Prostate gland (tissue), 2 donors: ENCODE measurements around the gene ASXL2. TPM values are rescaled to one million over a fixed set of nuclear protein-coding genes. Genes with fewer than 3 reads are reported as not detected.

Source experiments
- DNase-seq: peaks from one replicate; pipeline ENCODE4 v3.0.0-alpha.2; 2019; ENCODE audit warnings: low spot score
- H3K27ac ChIP-seq, 2 donors: fragments of 200-600 bp; sonication (generic); 2 replicates each; pipeline ENCODE4 v1.5.1; 2017 to 2019
- H3K27me3 ChIP-seq: fragments of 200-600 bp; sonication (generic); replicated peaks from 2 replicates; pipeline ENCODE4 v1.5.1; 2019; ENCODE audit not compliant: insufficient read depth
- H3K36me3 ChIP-seq, 2 donors: fragments of 200-600 bp; sonication (generic); 1 replicate in 1 of 2; 2 replicates in 1 of 2; pipeline versions ENCODE4 v1.5.1 to v1.8.1; 2017 to 2019
- H3K4me1 ChIP-seq: fragments of 200-600 bp; sonication (generic); replicated peaks from 2 replicates; pipeline ENCODE4 v1.5.1; 2019
- H3K4me3 ChIP-seq, 2 donors: fragments of 200-600 bp; sonication (generic); 2 replicates each; pipeline ENCODE4 v1.5.1; 2017 to 2019
- H3K9me3 ChIP-seq: fragments of 200-600 bp; sonication (generic); 2 replicates; pipeline ENCODE4 v1.5.1; 2017
- CTCF ChIP-seq, 4 experiments: fragments of 200-600 bp in 2 of 4; fragments of 450-650 bp in 2 of 4; sonication (generic) in 2 of 4; IDR thresholded peaks; 1 replicate in 3 of 4; 2 replicates in 1 of 4; pipeline ENCODE4 v1.5.1; 2016 to 2019; ENCODE audit warnings: antibody characterized with exemption in 4 of 4, mild to moderate bottlenecking in 2 of 4, moderate library complexity in 2 of 4
- POLR2A ChIP-seq: fragments of 450-650 bp; IDR thresholded peaks from one replicate; pipeline ENCODE4 v1.6.1; 2016; ENCODE audit warnings: antibody characterized with exemption, mild to moderate bottlenecking
- POLR2AphosphoS5 ChIP-seq: sonication (generic); formaldehyde crosslinking; IDR thresholded peaks from one replicate; pipeline ENCODE4 v1.6.1; 2017; ENCODE audit warnings: antibody characterized with exemption
- WGBS: methylation state at CpG from one replicate; pipeline ENCODE4 v1.1.5; 2018; 5-methylcytosine and 5-hydroxymethylcytosine counted together
- intact Hi-C: fragments of 100-400 bp; cut with DNase I; formaldehyde crosslinking; loops from one replicate; pipeline ENCODE4 v1.14.2; 2022
- total RNA-seq, 2 donors: library from RNA; depleted of rRNA; stranded (reverse); fragments of >200 nt; gene quantifications; one replicate each; pipeline ENCODE4 v1.1.0, GENCODE V29; 2016

ASXL2 gene
- total RNA-seq, 2 donors from 2014 or later = 15.8 to 36.1 TPM

GRCh38 chr2:25701801-25702200 is 176.5 kb downstream of the ASXL2 start:
- TF ChIP-seq CTCF (IDR thresholded peaks at IDR 0.05) = no peak
- no peak overlapping the region for H3K4me3 ChIP-seq
- 92% methylated on average over 9 of the region's 9 CpGs for WGBS
- no peaks in the 10 kb centered on the region for H3K9me3 ChIP-seq
- H3K4me1 ChIP-seq = no peaks in the 10 kb centered on the region
- DNase-seq = no peak
- no peak overlapping the region for H3K27ac ChIP-seq
- intact Hi-C loops = no loop called here
- H3K27me3 ChIP-seq = no peaks in the 10 kb centered on the region
- no peaks in the 10 kb centered on the region for H3K36me3 ChIP-seq

- TF ChIP-seq CTCF (IDR thresholded peaks at IDR 0.05) = peak; percentile 33 to 87 (median 66)
- no peak for TF ChIP-seq POLR2A
- WGBS = 14% methylated on average over 6 of the region's 6 CpGs
Measured at GRCh38 chr2:25700221-25700660, 178.0 kb downstream of the ASXL2 start.

GRCh38 chr2:25699216-25699615 is 179.1 kb downstream of the ASXL2 start:
- no peak for DNase-seq
- no peak overlapping the region for H3K27ac ChIP-seq
- WGBS = 90% methylated on average over 7 of the region's 7 CpGs
- H3K4me1 ChIP-seq = no peaks in the 10 kb centered on the region
- TF ChIP-seq POLR2A (no peak), CTCF (IDR thresholded peaks at IDR 0.05) (no peak), POLR2AphosphoS5 (no peak)
- H3K36me3 ChIP-seq = no peaks in the 10 kb centered on the region
- H3K4me3 ChIP-seq = no peak overlapping the region
- H3K9me3 ChIP-seq = no peaks in the 10 kb centered on the region
- H3K27me3 ChIP-seq = no peaks in the 10 kb centered on the region
- intact Hi-C loops = no loop called here

More at GRCh38 chr2:25700221-25700660, 178.0 kb downstream of the ASXL2 start:
- H3K4me1 ChIP-seq = no peaks in the 10 kb centered on the region
- intact Hi-C loops = no loop called here
- no peak overlapping the region for H3K4me3 ChIP-seq
- no peaks in the 10 kb centered on the region for H3K27me3 ChIP-seq
- DNase-seq = no peak
- H3K27ac ChIP-seq = no peak overlapping the region
- H3K36me3 ChIP-seq = no peaks in the 10 kb centered on the region
- H3K9me3 ChIP-seq = no peaks in the 10 kb centered on the region

- H3K4me1 ChIP-seq = no peaks in the 10 kb centered on the region
- H3K36me3 ChIP-seq = no peaks in the 10 kb centered on the region
- no peak overlapping the region for H3K4me3 ChIP-seq
- no peak overlapping the region for H3K27ac ChIP-seq
- no peaks in the 10 kb centered on the region for H3K9me3 ChIP-seq
- no peaks in the 10 kb centered on the region for H3K27me3 ChIP-seq
- intact Hi-C loops = no loop called here
- DNase-seq = no peak
- TF ChIP-seq POLR2A (no peak), CTCF (IDR thresholded peaks at IDR 0.05) (no peak), POLR2AphosphoS5 (no peak)
Measured at GRCh38 chr2:25698752-25699151, 179.5 kb downstream of the ASXL2 start.

GRCh38 chr2:25697559-25698341 is 180.5 kb downstream of the ASXL2 start:
- WGBS = 52% methylated on average over 17 of the region's 17 CpGs
- intact Hi-C loops = no loop called here

More at GRCh38 chr2:25697559-25698341, 180.5 kb downstream of the ASXL2 start:
- Histone ChIP-seq H3K4me3 (no peak overlapping the region), H3K36me3 (no peaks in the 10 kb centered on the region), H3K4me1 (no peaks in the 10 kb centered on the region), H3K27ac (no peak overlapping the region), H3K9me3 (no peaks in the 10 kb centered on the region), H3K27me3 (no peaks in the 10 kb centered on the region)
- TF ChIP-seq POLR2A (no peak), POLR2AphosphoS5 (no peak), CTCF (IDR thresholded peaks at IDR 0.05) (no peak)
- no peak for DNase-seq
